ENCODE data around the gene LGR5. TPM values are rescaled to one million over a fixed set of nuclear protein-coding genes. Genes with fewer than 3 reads are reported as not detected.

The LGR5 gene
- total RNA-seq, 2 experiments from 2014 or later, result not detected

- DNase-seq (no peak), ATAC-seq (no peak)
- Mint-ChIP-seq H3K36me3 (ENCODE audit: low read depth) (peaks cover 61% of the 10 kb centered on the region), H3K4me3 (no peak overlapping the region), H3K27me3 (no peaks in the 10 kb centered on the region), H3K4me1 (ENCODE audit: low read depth) (peaks cover 17% of the 10 kb centered on the region), H3K9me3 (no peaks in the 10 kb centered on the region), H3K27ac (no peak overlapping the region)
- POLR2A ChIA-PET, result interaction anchor here (0.7 to 1.2 kb wide), 4 partner anchors 38 to 119 kb away, joined by 3 to 4 read pairs (median 3); partner anchors contain the start of genes THAP2 and ZFC3H1
- CTCF ChIA-PET, result interaction anchor here (0.7 to 3.6 kb wide), 4 partner anchors 11 to 122 kb away, joined by 3 to 30 read pairs (median 8); partner anchors contain the start of genes THAP2 and ZFC3H1
- no peak for TF ChIP-seq CTCF (IDR thresholded peaks at IDR 0.05)
- intact Hi-C loops (cut with micrococcal nuclease), result no loop called here
Measured at GRCh38 chr12:71625476-71625875, 185.9 kb downstream of the LGR5 start.

GRCh38 chr12:71626098-71626497 lies 186.5 kb downstream of the LGR5 start:
- peaks cover 17% of the 10 kb centered on the region for H3K4me1 Mint-ChIP-seq (ENCODE audit: low read depth)
- H3K27me3 Mint-ChIP-seq, result no peaks in the 10 kb centered on the region
- peaks cover 58% of the 10 kb centered on the region for H3K36me3 Mint-ChIP-seq (ENCODE audit: low read depth)
- intact Hi-C loops (cut with micrococcal nuclease), result no loop called here
- H3K4me3 Mint-ChIP-seq, result peak overlapping the region; percentile 4
- ChIA-PET POLR2A (interaction anchor here (0.8 to 1.2 kb wide), 2 partner anchors 38 to 119 kb away, joined by 3 to 4 read pairs; partner anchors contain the start of genes THAP2 and ZFC3H1), CTCF (interaction anchor here (0.7 to 3.6 kb wide), 5 partner anchors 10 to 121 kb away, joined by 3 to 30 read pairs (median 4); partner anchors contain the start of genes THAP2 and ZFC3H1)
- ATAC-seq (no peak), DNase-seq (no peak)
- H3K9me3 Mint-ChIP-seq, result no peaks in the 10 kb centered on the region
- H3K27ac Mint-ChIP-seq, result peak overlapping the region; percentile 64
- TF ChIP-seq CTCF (IDR thresholded peaks at IDR 0.05), result no peak

- POLR2A ChIA-PET, result interaction anchor here (1.4 kb wide), 1 partner anchor 37 kb away, joined by 4 read pairs; the partner anchor contains the start of gene THAP2
- H3K9me3 Mint-ChIP-seq, result no peaks in the 10 kb centered on the region
- DNase-seq, result no peak
- H3K27me3 Mint-ChIP-seq, result no peaks in the 10 kb centered on the region
- ATAC-seq, result no peak
- peak overlapping the region; percentile 7 for H3K27ac Mint-ChIP-seq
- H3K4me3 Mint-ChIP-seq, result no peak overlapping the region
- peaks cover 14% of the 10 kb centered on the region for H3K4me1 Mint-ChIP-seq (ENCODE audit: low read depth)
- no peak for TF ChIP-seq CTCF (IDR thresholded peaks at IDR 0.05)
- CTCF ChIA-PET, result interaction anchor here (0.9 to 3.6 kb wide), 6 partner anchors 10 to 120 kb away, joined by 3 to 30 read pairs (median 4); partner anchors contain the start of genes THAP2 and ZFC3H1
- intact Hi-C loops (cut with micrococcal nuclease), result no loop called here
- H3K36me3 Mint-ChIP-seq (ENCODE audit: low read depth), result peaks cover 54% of the 10 kb centered on the region
Measured at GRCh38 chr12:71626768-71627167, 187.2 kb downstream of the LGR5 start.

GRCh38 chr12:71627438-71628002 lies 187.9 kb downstream of the LGR5 start:
- ATAC-seq (no peak), DNase-seq (no peak)
- Mint-ChIP-seq H3K36me3 (ENCODE audit: low read depth) (peaks cover 54% of the 10 kb centered on the region), H3K4me3 (no peak overlapping the region), H3K27ac (no peak overlapping the region), H3K9me3 (no peaks in the 10 kb centered on the region), H3K4me1 (ENCODE audit: low read depth) (peaks cover 10% of the 10 kb centered on the region), H3K27me3 (no peaks in the 10 kb centered on the region)
- CTCF ChIA-PET, result interaction anchor here (1.2 to 3.6 kb wide), 4 partner anchors 9 to 120 kb away, joined by 3 to 30 read pairs (median 8); partner anchors contain the start of gene ZFC3H1
- intact Hi-C loops (cut with micrococcal nuclease), result no loop called here
- TF ChIP-seq CTCF (IDR thresholded peaks at IDR 0.05), result no peak
- POLR2A ChIA-PET, result interaction anchor here (0.8 to 1.4 kb wide), 2 partner anchors 35 to 37 kb away, joined by 3 to 4 read pairs; partner anchors contain the start of gene THAP2

Other genes with a start within 250 kb of the LGR5 start
- gene ZFC3H1, start 224.1 kb downstream of the LGR5 start, total RNA-seq, result 10 to 100 TPM; 47.1 to 58.4 TPM
- gene THAP2, start 224.5 kb downstream of the LGR5 start, total RNA-seq, result 10 to 100 TPM; 10.8 to 12.2 TPM
- gene TMEM19, start 246.3 kb downstream of the LGR5 start, total RNA-seq, result 10 to 100 TPM; 14.2 to 16.5 TPM

Data from activated CD8-positive, alpha-beta T cell treated with anti-CD3 and anti-CD28 coated beads for 36 hours (primary cell).